HEK293 (cell line): ENCODE data around the gene EFCAB5.
"Not testable (repeated sequence)": the region's sequence is repeated elsewhere in the genome, so short reads cannot be mapped to it uniquely, and the experiment has no call there.

ENCODE experiments used
- CTCF ChIA-PET: fragments of 350-600 bp; formaldehyde crosslinking; extraction: SDS; loops from one replicate; lab custom pipeline; 2021; ENCODE audit warnings: antibody characterized with exemption; lab: Yijun Ruan, JAX
- POLR2A ChIA-PET: fragments of 300-600 bp; formaldehyde crosslinking; extraction: SDS; loops from one replicate; lab custom pipeline; 2020; ENCODE audit warnings: antibody characterized with exemption, inconsistent platforms; lab: Yijun Ruan, JAX
- H3K27ac ChIP-seq: fragments of 200-500 bp; sonication (Bioruptor generic); 2 replicates; pipeline ENCODE4 v1.5.1; 2014; ENCODE audit warnings: low read depth, low read length, control low read depth, inconsistent platforms; ENCODE audit errors: extremely low read depth
- H3K36me3 ChIP-seq, 2 experiments: fragments of 200-500 bp in 1 of 2; sonication (Bioruptor generic) in 1 of 2; 1 replicate in 1 of 2; 2 replicates in 1 of 2; pipeline ENCODE4 v1.5.1; 2014 to 2017; ENCODE audit warnings: inconsistent platforms in 2 of 2, low read length in 2 of 2; ENCODE audit not compliant: control insufficient read depth in 2 of 2, insufficient read depth in 1 of 2
- H3K4me1 ChIP-seq: fragments of 200-500 bp; sonication (Bioruptor generic); 2 replicates; pipeline ENCODE4 v1.5.1; 2014; ENCODE audit warnings: mild to moderate bottlenecking, low read length, inconsistent platforms; ENCODE audit not compliant: control insufficient read depth, insufficient read depth
- H3K4me3 ChIP-seq: 2 replicates; pipeline ENCODE4 v1.5.1; 2011; ENCODE audit warnings: low read depth, mild to moderate bottlenecking, control low read depth, low read length, moderate library complexity
- H3K9me3 ChIP-seq: fragments of 200-500 bp; sonication (Bioruptor generic); 2 replicates; pipeline ENCODE4 v1.5.1; 2014; ENCODE audit warnings: low read depth, low read length, inconsistent platforms; ENCODE audit not compliant: control insufficient read depth, insufficient read depth
- CTCF ChIP-seq: fragments of 450-650 bp; formaldehyde crosslinking; IDR thresholded peaks from 2 replicates; pipeline ENCODE4 v1.5.1; 2016; ENCODE audit warnings: missing biosample characterization, missing genetic modification characterization
- GFI1B ChIP-seq: fragments of 450-650 bp; formaldehyde crosslinking; IDR thresholded peaks from 2 replicates; pipeline ENCODE4 v1.5.1; 2016; ENCODE audit warnings: missing biosample characterization, missing genetic modification characterization
- IKZF3 ChIP-seq: fragments of 450-650 bp; IDR thresholded peaks from 2 replicates; pipeline ENCODE4 v1.5.0; 2018; ENCODE audit warnings: missing biosample characterization, mild to moderate bottlenecking, missing genetic modification characterization, moderate library complexity
- KLF10 ChIP-seq: fragments of 450-650 bp; IDR thresholded peaks from 2 replicates; pipeline ENCODE4 v1.5.1; 2018; ENCODE audit warnings: missing biosample characterization, mild to moderate bottlenecking, missing genetic modification characterization
- REST ChIP-seq: fragments of 450-650 bp; formaldehyde crosslinking; IDR thresholded peaks from 2 replicates; pipeline ENCODE4 v1.5.1; 2016; ENCODE audit warnings: missing biosample characterization, missing genetic modification characterization
- ZBTB1 ChIP-seq: fragments of 450-650 bp; formaldehyde crosslinking; IDR thresholded peaks from 2 replicates; pipeline ENCODE4 v1.5.1; 2016; ENCODE audit warnings: missing biosample characterization, missing genetic modification characterization
- ZEB2 ChIP-seq: fragments of 450-650 bp; formaldehyde crosslinking; IDR thresholded peaks from 2 replicates; pipeline ENCODE4 v1.5.1; 2016; ENCODE audit warnings: missing biosample characterization, missing genetic modification characterization
- ZNF146 ChIP-seq: fragments of 450-650 bp; formaldehyde crosslinking; IDR thresholded peaks from 2 replicates; pipeline ENCODE4 v1.5.1; 2016; ENCODE audit warnings: missing biosample characterization, missing genetic modification characterization
- ZNF174 ChIP-seq: fragments of 450-650 bp; formaldehyde crosslinking; IDR thresholded peaks from 2 replicates; pipeline ENCODE4 v1.5.0; 2017; ENCODE audit warnings: missing biosample characterization, mild to moderate bottlenecking, missing genetic modification characterization
- ZNF19 ChIP-seq: fragments of 450-650 bp; formaldehyde crosslinking; IDR thresholded peaks from 2 replicates; pipeline ENCODE4; 2016; ENCODE audit warnings: missing biosample characterization, missing genetic modification characterization, low read depth
- ZNF214 ChIP-seq: fragments of 450-650 bp; formaldehyde crosslinking; IDR thresholded peaks from 2 replicates; pipeline ENCODE4 v1.5.1; 2017; ENCODE audit warnings: missing biosample characterization, mild to moderate bottlenecking, missing genetic modification characterization, borderline replicate concordance
- ZNF391 ChIP-seq: fragments of 450-650 bp; formaldehyde crosslinking; IDR thresholded peaks from 2 replicates; pipeline ENCODE4 v1.5.1; 2016; ENCODE audit warnings: low read depth, missing biosample characterization, missing genetic modification characterization, borderline replicate concordance
- ZNF488 ChIP-seq: fragments of 450-650 bp; formaldehyde crosslinking; IDR thresholded peaks from 2 replicates; pipeline ENCODE4 v1.5.1; 2016; ENCODE audit warnings: missing biosample characterization, missing genetic modification characterization
- ZNF571 ChIP-seq: fragments of 450-650 bp; formaldehyde crosslinking; IDR thresholded peaks from 2 replicates; pipeline ENCODE4 v1.5.0; 2017; ENCODE audit warnings: missing biosample characterization, missing genetic modification characterization
- ZNF580 ChIP-seq: fragments of 450-650 bp; formaldehyde crosslinking; IDR thresholded peaks from 2 replicates; pipeline ENCODE4 v1.5.1; 2016; ENCODE audit warnings: missing biosample characterization, missing genetic modification characterization
- ZNF600 ChIP-seq: fragments of 450-650 bp; formaldehyde crosslinking; IDR thresholded peaks from 2 replicates; pipeline ENCODE4 v1.5.1; 2016; ENCODE audit warnings: missing biosample characterization, missing genetic modification characterization
- ZNF645 ChIP-seq: fragments of 450-650 bp; formaldehyde crosslinking; IDR thresholded peaks from 2 replicates; pipeline ENCODE4; 2016; ENCODE audit warnings: missing biosample characterization, missing genetic modification characterization
- ZNF701 ChIP-seq: fragments of 450-650 bp; formaldehyde crosslinking; IDR thresholded peaks from 2 replicates; pipeline ENCODE4 v1.5.1; 2016; ENCODE audit warnings: missing biosample characterization, missing genetic modification characterization
- ZNF76 ChIP-seq: fragments of 450-650 bp; formaldehyde crosslinking; IDR thresholded peaks from 2 replicates; pipeline ENCODE4; 2016; ENCODE audit warnings: low read depth, missing biosample characterization, missing genetic modification characterization, borderline replicate concordance
- ZXDB ChIP-seq: fragments of 450-650 bp; formaldehyde crosslinking; IDR thresholded peaks from 2 replicates; pipeline ENCODE4 v1.5.1; 2016; ENCODE audit warnings: missing biosample characterization, missing genetic modification characterization

The EFCAB5 gene

GRCh38 chr17:30084788-30085187 lies 143.4 kb downstream of the EFCAB5 start (continued):
- TF ChIP-seq ZNF580: no peak

GRCh38 chr17:30086896-30087295 lies 145.5 kb downstream of the EFCAB5 start:
- H3K9me3 ChIP-seq: no peaks in the 10 kb centered on the region
- H3K27ac ChIP-seq: no peak overlapping the region
- TF ChIP-seq IKZF3 (tag by site-specific recombination) (no peak), ZNF701 (tag by site-specific recombination) (no peak), ZNF19 (tag by site-specific recombination) (no peak), ZNF174 (tag by site-specific recombination) (no peak), ZNF600 (no peak), ZXDB (no peak), KLF10 (tag by site-specific recombination) (no peak)
- no peaks in the 10 kb centered on the region for H3K36me3 ChIP-seq
- CTCF ChIA-PET: interaction anchor here (1.5 to 1.9 kb wide), 2 partner anchors 66 to 279 kb away, joined by 3 to 6 read pairs; no protein-coding TSS in a partner anchor
- H3K4me1 ChIP-seq: no peaks in the 10 kb centered on the region
- H3K4me3 ChIP-seq: no peak overlapping the region
- POLR2A ChIA-PET: no interaction called here

GRCh38 chr17:30087431-30087830 lies 146.0 kb downstream of the EFCAB5 start:
- CTCF ChIA-PET: interaction anchor here (1.5 to 1.9 kb wide), 2 partner anchors 66 to 280 kb away, joined by 3 to 6 read pairs; no protein-coding TSS in a partner anchor
- POLR2A ChIA-PET, H3K27ac ChIP-seq, H3K36me3 ChIP-seq, H3K4me3 ChIP-seq, H3K4me1 ChIP-seq, H3K9me3 ChIP-seq: not testable (repeated sequence)
- TF ChIP-seq ZNF146 (tag by site-specific recombination): peak; percentile 75

GRCh38 chr17:30091121-30091670 lies 149.8 kb downstream of the EFCAB5 start:
- H3K4me1 ChIP-seq: no peaks in the 10 kb centered on the region
- POLR2A ChIA-PET: interaction anchor here (1.0 kb wide), 1 partner anchor 62 kb away, joined by 3 read pairs; no protein-coding TSS in a partner anchor
- no peaks in the 10 kb centered on the region for H3K9me3 ChIP-seq
- CTCF ChIA-PET: interaction anchor here (0.6 to 7.4 kb wide), 7 partner anchors 15 to 450 kb away, joined by 3 to 137 read pairs (median 51); no protein-coding TSS in a partner anchor
- H3K27ac ChIP-seq: no peak overlapping the region
- TF ChIP-seq CTCF: no peak
- no peak for TF ChIP-seq ZBTB1 (tag by site-specific recombination)
- no peak for TF ChIP-seq ZNF391 (tag by site-specific recombination)
- TF ChIP-seq ZNF645 (tag by site-specific recombination): no peak
- no peak for TF ChIP-seq GFI1B
- TF ChIP-seq REST (tag by site-specific recombination): no peak
- no peak for TF ChIP-seq ZNF571 (tag by site-specific recombination)
- no peak for TF ChIP-seq ZEB2
- no peak for TF ChIP-seq ZNF488 (tag by site-specific recombination)
- no peak for TF ChIP-seq ZNF76 (tag by site-specific recombination)
- no peak for TF ChIP-seq ZNF214 (tag by site-specific recombination)
- H3K4me3 ChIP-seq: no peak overlapping the region
- H3K36me3 ChIP-seq: no peaks in the 10 kb centered on the region
